Right forelimb (tissue), 1 donor: ENCODE results near the gene PKN3.

Experiments used
- DNase-seq: peaks from one replicate; pipeline ENCODE4 v3.0.0-alpha.2; 2018

PKN3 gene

DNA sequence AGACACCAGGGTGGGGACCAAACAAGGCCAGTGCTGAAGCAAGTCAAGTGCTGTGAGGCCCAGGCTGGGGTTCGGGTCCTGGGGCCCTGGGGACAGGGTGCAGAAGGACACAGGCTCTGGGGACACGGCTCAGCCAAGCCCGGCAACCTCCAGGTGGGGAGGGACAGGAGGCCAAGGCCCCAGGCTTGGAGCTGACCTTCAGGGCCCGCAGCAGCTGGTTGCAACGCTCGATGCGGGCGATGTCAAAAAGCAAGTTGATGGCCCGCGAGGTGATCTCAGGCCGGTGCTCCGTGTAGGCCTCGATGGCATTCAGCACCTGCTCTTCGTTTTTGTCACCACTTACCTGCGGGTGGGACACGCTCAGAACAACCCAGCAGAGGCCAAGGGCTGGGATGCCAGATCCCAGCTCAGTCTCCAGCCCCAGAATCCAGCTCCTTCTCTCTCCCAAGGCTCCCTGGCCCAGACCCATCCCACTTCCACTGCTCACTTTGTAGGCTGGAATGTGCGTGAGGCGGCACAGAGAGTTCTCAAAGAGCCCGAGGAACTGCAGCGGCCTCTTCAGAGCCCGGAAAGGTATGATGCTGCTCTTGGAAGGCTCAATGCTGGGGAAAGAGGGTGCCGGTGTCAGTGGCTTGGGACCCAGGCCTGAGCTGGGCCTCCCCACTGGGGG, 48.8 kb downstream of the PKN3 start:
- DNase-seq: no peak

DNA sequence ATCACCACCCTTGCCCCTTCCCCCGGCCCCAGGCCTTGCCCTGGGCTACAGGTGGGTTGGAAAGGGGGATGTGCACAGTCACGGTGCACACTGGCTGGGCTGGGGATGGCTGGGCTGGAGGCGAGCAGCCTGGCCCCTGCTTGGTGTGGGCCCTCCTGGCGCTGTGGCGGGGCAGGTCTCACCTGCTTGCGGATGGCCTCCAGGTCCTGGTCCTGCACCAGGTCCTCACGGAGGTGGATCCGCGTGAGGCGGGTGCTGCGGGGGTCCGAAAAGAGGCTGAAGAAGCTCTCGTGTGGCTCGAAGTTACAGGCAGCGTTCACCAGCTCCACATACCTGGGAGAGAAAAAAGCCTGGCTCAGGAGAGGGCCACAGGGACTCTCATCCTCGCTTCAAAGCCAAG, 51.3 kb downstream of the PKN3 start:
- DNase-seq: no peak

DNA sequence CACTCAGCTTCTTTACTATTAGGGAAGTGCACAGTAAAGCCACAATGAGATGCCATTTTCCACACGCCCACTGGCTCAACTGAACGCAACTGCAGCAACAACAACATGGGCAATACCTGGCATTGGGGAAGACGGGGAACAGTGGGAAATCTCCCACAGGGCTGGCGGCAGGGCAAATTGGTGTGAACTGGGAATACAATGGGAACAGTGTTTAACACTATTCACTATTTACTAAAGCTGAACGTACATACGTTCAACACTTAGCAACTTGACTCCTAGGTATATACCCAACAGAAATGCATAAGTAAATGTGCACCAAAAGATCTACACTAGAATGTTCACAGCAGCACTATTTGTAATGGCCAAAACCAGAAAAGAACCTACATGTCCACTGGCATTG, 55.3 kb downstream of the PKN3 start:
- no peak for DNase-seq

DNA sequence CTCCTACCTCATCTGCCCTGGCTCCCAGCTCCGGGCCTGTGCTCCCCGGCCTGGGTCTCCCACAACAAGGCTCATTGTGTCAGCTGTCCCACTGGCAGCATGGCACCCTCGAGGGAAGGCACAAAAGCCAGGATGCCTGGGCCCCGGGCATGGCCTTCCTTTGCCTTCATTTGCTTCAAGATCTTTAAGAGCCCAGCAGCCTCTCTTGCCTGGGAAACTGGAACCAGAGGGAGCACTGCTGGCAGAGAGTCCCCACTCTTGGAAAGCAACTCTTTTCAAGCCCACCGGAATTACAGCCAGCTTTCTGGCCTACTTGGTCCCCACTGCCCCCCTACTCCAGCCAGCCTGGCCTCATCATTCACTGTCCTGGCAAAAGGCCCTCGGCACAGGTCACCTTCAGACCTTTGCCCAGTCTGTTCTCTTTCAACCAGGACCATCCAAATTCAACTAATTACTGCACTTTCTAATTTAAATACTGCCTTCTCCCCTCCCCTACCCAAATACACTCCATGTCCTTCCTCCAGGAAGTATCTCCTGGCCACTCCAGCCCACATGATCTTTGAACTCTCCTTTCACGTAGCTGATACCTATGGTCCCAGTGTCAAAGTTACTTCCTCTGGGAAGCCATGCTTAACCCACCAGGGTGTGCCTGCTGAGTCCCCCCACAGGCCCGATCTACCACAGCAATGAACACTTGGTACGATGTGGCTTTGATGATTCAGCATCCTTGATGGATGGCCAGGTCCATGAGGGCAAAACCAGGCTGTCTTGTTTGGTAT, 60.6 kb downstream of the PKN3 start:
- DNase-seq: no peak

DNA sequence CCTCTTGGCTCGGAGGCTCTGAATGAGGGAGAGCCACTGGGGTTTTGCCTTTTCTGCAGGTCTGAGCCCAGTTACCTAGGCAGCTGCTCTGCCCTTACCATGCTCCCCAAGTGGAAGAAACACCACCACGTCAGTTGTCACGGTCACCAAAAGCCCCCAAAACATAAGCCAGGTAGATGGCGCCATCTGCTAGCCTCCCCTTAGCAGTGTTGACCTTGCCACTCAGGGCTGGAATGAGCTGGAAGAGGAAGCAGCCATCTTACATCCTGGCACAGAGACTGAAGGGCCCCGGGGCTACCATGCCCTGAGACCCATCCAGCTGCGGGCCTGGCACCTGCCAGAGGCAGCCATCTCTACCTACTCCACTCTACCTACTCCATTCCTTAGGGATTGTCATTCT, 62.1 kb downstream of the PKN3 start:
- DNase-seq: no peak

DNA sequence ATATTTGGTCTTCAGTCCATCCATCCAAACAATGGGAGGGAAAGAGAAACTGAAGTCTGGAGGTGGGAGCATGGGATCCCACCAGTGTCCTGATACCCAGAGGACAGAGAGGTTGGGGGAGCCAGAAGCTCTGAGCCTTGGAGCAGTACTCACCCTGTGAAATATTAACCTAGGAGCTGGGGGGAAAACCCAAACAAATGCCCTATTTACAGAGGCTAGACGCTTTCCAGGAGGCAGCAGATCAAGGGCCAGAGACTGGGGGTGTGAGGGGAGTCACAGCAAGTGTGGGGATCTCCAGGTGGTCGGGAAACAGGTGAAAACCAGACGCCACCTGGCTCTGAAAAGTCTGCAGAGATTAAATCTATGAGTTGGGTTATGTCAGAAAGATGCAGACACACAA, 63.2 kb downstream of the PKN3 start:
- DNase-seq: no peak

DNA sequence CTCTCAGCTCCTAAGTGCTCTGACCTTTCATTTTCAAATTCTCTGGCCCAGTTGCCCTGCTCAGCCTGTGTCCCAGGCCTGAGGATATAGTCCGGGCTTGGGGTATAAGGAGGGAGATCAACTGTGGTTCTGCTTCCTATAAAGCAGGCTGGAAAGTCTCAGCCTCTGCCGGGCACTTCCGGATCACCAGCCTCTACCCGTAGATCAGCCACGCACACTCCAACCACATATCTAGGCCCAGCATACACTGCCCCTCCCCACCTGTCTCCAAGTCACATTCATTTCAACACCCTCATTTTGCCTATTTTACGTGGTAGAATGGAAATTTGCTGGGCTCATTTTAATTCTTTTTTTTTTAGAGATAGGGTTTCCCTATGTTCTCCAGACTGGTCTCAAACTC, 66.3 kb downstream of the PKN3 start:
- DNase-seq: no peak
